MM.1S (cell line): Measurements from ENCODE around the gene PIK3R6.

ENCODE experiments used
- DNase-seq: peaks from one replicate; pipeline ENCODE4 v3.0.0-alpha.2; 2015
- H2AFZ ChIP-seq: fragments of 300-600 bp; sonication (generic); 2 replicates; pipeline ENCODE4 v1.6.0; 2016; ENCODE audit warnings: antibody characterized with exemption, low read length
- H3F3A ChIP-seq: fragments of 300-600 bp; sonication (generic); 2 replicates; pipeline ENCODE4 v1.6.1; 2016; ENCODE audit warnings: mild to moderate bottlenecking, antibody characterized with exemption, low read length, moderate library complexity, mixed read lengths; ENCODE audit not compliant: insufficient read depth
- H3K27ac ChIP-seq: fragments of 300-600 bp; sonication (generic); 2 replicates; pipeline ENCODE4 v1.5.1; 2016; ENCODE audit warnings: mild to moderate bottlenecking, low read length
- H3K27me3 ChIP-seq: fragments of 300-600 bp; sonication (generic); replicated peaks from 2 replicates; pipeline ENCODE4 v1.6.0; 2016; ENCODE audit warnings: low read length; ENCODE audit not compliant: insufficient read depth
- H3K36me3 ChIP-seq: fragments of 300-600 bp; sonication (generic); replicated peaks from 2 replicates; pipeline ENCODE4 v1.6.1; 2016; ENCODE audit warnings: mild to moderate bottlenecking, low read length, mixed read lengths; ENCODE audit not compliant: insufficient read depth
- H3K4me1 ChIP-seq: fragments of 300-600 bp; sonication (generic); 2 replicates; pipeline ENCODE4 v1.6.1; 2016; ENCODE audit warnings: low read length, mixed read lengths
- H3K4me2 ChIP-seq: fragments of 300-600 bp; sonication (generic); 2 replicates; pipeline ENCODE4 v1.6.0; 2016; ENCODE audit warnings: low read depth, low read length
- H3K4me3 ChIP-seq: fragments of 300-600 bp; sonication (generic); 2 replicates; pipeline ENCODE4 v1.5.1; 2016; ENCODE audit warnings: low read length, mixed read lengths
- H3K79me2 ChIP-seq: fragments of 300-600 bp; sonication (generic); 2 replicates; pipeline ENCODE4 v1.6.1; 2016; ENCODE audit warnings: mixed run types, low read length, mixed read lengths
- H3K9ac ChIP-seq: fragments of 300-600 bp; sonication (generic); 2 replicates; pipeline ENCODE4 v1.6.1; 2016; ENCODE audit warnings: low read length, mixed read lengths
- H3K9me2 ChIP-seq: fragments of 300-600 bp; sonication (generic); replicated peaks from 2 replicates; pipeline ENCODE4 v1.6.1; 2016; ENCODE audit warnings: mild to moderate bottlenecking, low read length, mixed read lengths; ENCODE audit not compliant: insufficient read depth
- H3K9me3 ChIP-seq: fragments of 300-600 bp; sonication (generic); replicated peaks from 2 replicates; pipeline ENCODE4 v1.6.1; 2016; ENCODE audit warnings: mild to moderate bottlenecking, low read length, mixed read lengths; ENCODE audit not compliant: insufficient read depth
- H4K20me1 ChIP-seq: fragments of 300-600 bp; sonication (generic); 2 replicates; pipeline ENCODE4 v1.6.1; 2016; ENCODE audit warnings: mild to moderate bottlenecking, low read length, moderate library complexity, mixed read lengths; ENCODE audit not compliant: insufficient read depth
- CTCF ChIP-seq: fragments of 300-600 bp; sonication (generic); IDR thresholded peaks from 2 replicates; pipeline ENCODE4 v1.5.1; 2016; ENCODE audit warnings: antibody characterized with exemption, low read length, mixed read lengths
- EZH2 ChIP-seq: fragments of 300-600 bp; sonication (generic); optimal IDR thresholded peaks from 2 replicates; pipeline ENCODE3; 2017; ENCODE audit warnings: low read depth, mild to moderate bottlenecking, antibody characterized with exemption, low read length, mixed read lengths
- EZH2phosphoT487 ChIP-seq: fragments of 300-600 bp; sonication (generic); IDR thresholded peaks from 2 replicates; pipeline ENCODE4 v1.6.1; 2018; ENCODE audit warnings: antibody characterized with exemption, low read length

The PIK3R6 gene

GRCh38 chr17:8867361-8867981, at the start of gene PIK3R6:
PIK3R6 (minus strand) TSS chr17:8867674; CDS start chr17:8849794, 17,880 bp downstream.
- H3K36me3 ChIP-seq, result no peaks in the 10 kb centered on the region
- H3K4me3 ChIP-seq, result no peak within 1 kb of the TSS
- TF ChIP-seq EZH2 (no peak), CTCF (no peak), EZH2phosphoT487 (no peak)
- H3K27me3 ChIP-seq, result peaks cover 26% of the 10 kb centered on the region
- H3K27ac ChIP-seq, result no peak within 1 kb of the TSS
- H3K9me3 ChIP-seq, result no peaks in the 10 kb centered on the region
- H3K4me1 ChIP-seq, result no peaks in the 10 kb centered on the region
- no peak for DNase-seq
- no peaks in the 10 kb centered on the region for H3K79me2 ChIP-seq
- no peaks in the 10 kb centered on the region for H3K9me2 ChIP-seq
- no peak within 1 kb of the TSS for H3K9ac ChIP-seq
- H2AFZ ChIP-seq, result no peak within 1 kb of the TSS
- no peaks in the 10 kb centered on the region for H3F3A ChIP-seq
- H4K20me1 ChIP-seq, result no peaks in the 10 kb centered on the region
- no peak within 1 kb of the TSS for H3K4me2 ChIP-seq

GRCh38 chr17:8916466-8916865, 49.0 kb upstream of the PIK3R6 start:
- no peaks in the 10 kb centered on the region for H3K79me2 ChIP-seq
- TF ChIP-seq CTCF (no peak), EZH2 (no peak), EZH2phosphoT487 (no peak)
- no peaks in the 10 kb centered on the region for H3F3A ChIP-seq
- no peaks in the 10 kb centered on the region for H3K4me1 ChIP-seq
- H3K9ac ChIP-seq, result no peak overlapping the region
- no peak for DNase-seq
- no peak overlapping the region for H3K27ac ChIP-seq
- H2AFZ ChIP-seq, result no peak overlapping the region
- no peaks in the 10 kb centered on the region for H3K36me3 ChIP-seq
- no peaks in the 10 kb centered on the region for H4K20me1 ChIP-seq
- H3K9me3 ChIP-seq, result no peaks in the 10 kb centered on the region
- H3K4me2 ChIP-seq, result no peak overlapping the region
- H3K9me2 ChIP-seq, result no peaks in the 10 kb centered on the region
- 0 out of 2 replicates have a peak, but pooled peaks cover 3% of the 10 kb centered on the region for H3K27me3 ChIP-seq
- H3K4me3 ChIP-seq, result no peak overlapping the region

- no peak for TF ChIP-seq EZH2phosphoT487
- no peak for TF ChIP-seq EZH2
- TF ChIP-seq CTCF, result no peak
- no peak overlapping the region for H3K9ac ChIP-seq
Measured at GRCh38 chr17:8914554-8914953, 47.1 kb upstream of the PIK3R6 start.

More at GRCh38 chr17:8914554-8914953, 47.1 kb upstream of the PIK3R6 start:
- H3K27ac ChIP-seq, result no peak overlapping the region
- no peaks in the 10 kb centered on the region for H3K4me1 ChIP-seq
- H3K27me3 ChIP-seq, result 0 out of 2 replicates have a peak, but pooled peaks cover 3% of the 10 kb centered on the region
- H2AFZ ChIP-seq, result no peak overlapping the region
- no peaks in the 10 kb centered on the region for H4K20me1 ChIP-seq
- no peak overlapping the region for H3K4me3 ChIP-seq
- H3K9me3 ChIP-seq, result no peaks in the 10 kb centered on the region
- no peak for DNase-seq
- no peaks in the 10 kb centered on the region for H3K79me2 ChIP-seq
- no peaks in the 10 kb centered on the region for H3F3A ChIP-seq
- no peak overlapping the region for H3K4me2 ChIP-seq
- no peaks in the 10 kb centered on the region for H3K9me2 ChIP-seq
- H3K36me3 ChIP-seq, result no peaks in the 10 kb centered on the region
